Measurements from ENCODE around the gene NPPA. TPM values are rescaled to one million over a fixed set of nuclear protein-coding genes. Genes with fewer than 3 reads are reported as not detected.

Gene NPPA
- total RNA-seq, 1 experiment from 2014 or later, result not detected

- peak overlapping the region in 1 of 3 experiments; percentile 15; a peak in 1 of 7 replicates for H3K27ac Mint-ChIP-seq
- no peak overlapping the region for H4K5ac ChIP-seq (ENCODE audit: insufficient read length, low read depth, low read length)
- H3K9ac ChIP-seq (ENCODE audit: extremely low read depth, insufficient read length, low read length), result no peak overlapping the region
- no peaks in the 10 kb centered on the region for H3K79me2 ChIP-seq (ENCODE audit: insufficient read depth, low read length)
- no peak overlapping the region for H3K23ac ChIP-seq (ENCODE audit: insufficient read length, low read depth, low read length)
- H3K4me2 ChIP-seq (ENCODE audit: insufficient read depth, insufficient read length, low read length), result no peak overlapping the region
- H3K9me3 ChIP-seq (ENCODE audit: control insufficient read depth, low read depth, low read length), result no peaks in the 10 kb centered on the region
- H2BK5ac ChIP-seq (ENCODE audit: insufficient read length, low read length), result no peak overlapping the region
- no peaks in the 10 kb centered on the region for H3K79me1 ChIP-seq (ENCODE audit: insufficient read depth, low read depth, low read length, poor library complexity, severe bottlenecking)
- no peaks in the 10 kb centered on the region for H3K27me3 Mint-ChIP-seq (ENCODE audit: low read depth)
- peaks cover 13 to 34% (median 23%) of the 10 kb centered on the region in 3 experiments; a peak in 6 of 7 replicates for H3K36me3 Mint-ChIP-seq (ENCODE audit: insufficient read depth in 1 of 3, low read depth in 3 of 3)
- H2AK5ac ChIP-seq (ENCODE audit: insufficient read length, low read length), result no peak overlapping the region
- no peak overlapping the region for H3T11ph ChIP-seq (ENCODE audit: low read length)
- H4K91ac ChIP-seq (ENCODE audit: insufficient read length, low read depth, low read length), result no peak overlapping the region
- H3K23me2 ChIP-seq (ENCODE audit: insufficient read length, low read depth, low read length, poor library complexity, severe bottlenecking), result peaks cover 10% of the 10 kb centered on the region
- H3K56ac ChIP-seq (ENCODE audit: insufficient read length, low read depth, low read length), result no peak overlapping the region
- DNase-seq, result no peak
- H3K4ac ChIP-seq (ENCODE audit: low read depth, low read length), result no peak overlapping the region
- H3K4me1 ChIP-seq (ENCODE audit: insufficient read depth, low read length), result no peaks in the 10 kb centered on the region; the same call in 1 of the 2 replicates
- H3K14ac ChIP-seq (ENCODE audit: insufficient read depth, low read length), result no peak overlapping the region; the same call in 1 of the 2 replicates
- no peak overlapping the region for H2BK20ac ChIP-seq (ENCODE audit: low read depth, low read length, poor library complexity, severe bottlenecking)
- H2BK120ac ChIP-seq (ENCODE audit: low read depth, low read length, poor library complexity, severe bottlenecking), result no peak overlapping the region
- no peaks in the 10 kb centered on the region for H4K20me1 ChIP-seq (ENCODE audit: control insufficient read depth, insufficient read depth, insufficient read length)
- peak overlapping the region in 1 of 2 experiments; percentile 5; a peak in 1 of 5 replicates for H3K4me3 Mint-ChIP-seq
- no peak overlapping the region for H2BK12ac ChIP-seq (ENCODE audit: insufficient read length, low read depth, low read length)
- TF ChIP-seq CTCF (conservative IDR thresholded peaks at IDR 0.05), result no peak
- H3K27me3 ChIP-seq (ENCODE audit: insufficient read depth, low read length), result no peaks in the 10 kb centered on the region
- no peak overlapping the region for H3K27ac ChIP-seq (ENCODE audit: insufficient read length, low read depth, low read length)
- peaks cover 25 to 34% of the 10 kb centered on the region in 2 experiments for H3K4me1 Mint-ChIP-seq
- H2AFZ ChIP-seq (ENCODE audit: low read length), result no peak overlapping the region
- no peak overlapping the region for H2BK15ac ChIP-seq (ENCODE audit: low read depth, low read length)
- H3K18ac ChIP-seq (ENCODE audit: insufficient read length, low read depth, low read length), result no peak overlapping the region
- no CpG with 5 or more reads among the region's 21 CpGs for WGBS (ENCODE audit: extremely low coverage, insufficient read length, low lambda C conversion rate)
- H4K8ac ChIP-seq (replicated peaks; ENCODE audit: insufficient read length, low read depth, low read length), result no peak overlapping the region
- H3K9me3 Mint-ChIP-seq, result no peaks in the 10 kb centered on the region
Observed at GRCh38 chr1:11800756-11801433, 46.7 kb downstream of the NPPA start.

Data from H9 (cell line).